ENCODE data around the gene NDUFB11. TPM values are rescaled to one million over a fixed set of nuclear protein-coding genes. Genes with fewer than 3 reads are reported as not detected.

The NDUFB11 gene
- total RNA-seq, 2 donors from 2014 or later, result 113 to 120 TPM

GRCh38 chrX:47162927-47163583, 18.6 kb upstream of the NDUFB11 start:
- no peak overlapping the region for H3K4me3 ChIP-seq
- H3K27ac ChIP-seq, result no peak overlapping the region
- no peaks in the 10 kb centered on the region for H3K27me3 ChIP-seq
- DNase-seq (ENCODE audit: low spot score), result no peak
- H3K9me3 ChIP-seq, result peaks cover 0 to 12% of the 10 kb centered on the region in 2 donors
- no peaks in the 10 kb centered on the region for H3K36me3 ChIP-seq
- no peak for TF ChIP-seq CTCF (IDR thresholded peaks at IDR 0.05)
- no peaks in the 10 kb centered on the region for H3K4me1 ChIP-seq

GRCh38 chrX:47160781-47161180, 16.3 kb upstream of the NDUFB11 start:
- Histone ChIP-seq H3K27ac (no peak overlapping the region), H3K4me1 (no peaks in the 10 kb centered on the region), H3K27me3 (no peaks in the 10 kb centered on the region), H3K4me3 (no peak overlapping the region), H3K9me3 (peaks cover 0 to 12% of the 10 kb centered on the region in 2 donors), H3K36me3 (peaks cover 7% of the 10 kb centered on the region)
- no peak for TF ChIP-seq CTCF (IDR thresholded peaks at IDR 0.05)
- DNase-seq (ENCODE audit: low spot score), result no peak

GRCh38 chrX:47158781-47159180, 14.3 kb upstream of the NDUFB11 start:
- Histone ChIP-seq H3K9me3 (peaks cover 0 to 7% of the 10 kb centered on the region in 2 donors), H3K4me3 (no peak overlapping the region), H3K27me3 (no peaks in the 10 kb centered on the region), H3K36me3 (peaks cover 7% of the 10 kb centered on the region), H3K27ac (no peak overlapping the region), H3K4me1 (no peaks in the 10 kb centered on the region)
- DNase-seq (ENCODE audit: low spot score), result no peak
- TF ChIP-seq CTCF (IDR thresholded peaks at IDR 0.05), result no peak

- Histone ChIP-seq H3K4me1 (no peaks in the 10 kb centered on the region), H3K9me3 (peaks cover 0 to 7% of the 10 kb centered on the region in 2 donors), H3K27me3 (no peaks in the 10 kb centered on the region), H3K4me3 (no peak overlapping the region), H3K36me3 (peaks cover 7% of the 10 kb centered on the region), H3K27ac (no peak overlapping the region)
- no peak for TF ChIP-seq CTCF (IDR thresholded peaks at IDR 0.05)
- no peak for DNase-seq (ENCODE audit: low spot score)
Measured at GRCh38 chrX:47158131-47158530, 13.6 kb upstream of the NDUFB11 start.

GRCh38 chrX:47156611-47157520, 12.4 kb upstream of the NDUFB11 start:
- Histone ChIP-seq H3K9me3 (peaks cover 0 to 7% of the 10 kb centered on the region in 2 donors), H3K27me3 (no peaks in the 10 kb centered on the region), H3K27ac (no peak overlapping the region), H3K4me3 (no peak overlapping the region), H3K4me1 (no peaks in the 10 kb centered on the region), H3K36me3 (peaks cover 7% of the 10 kb centered on the region)
- TF ChIP-seq CTCF (IDR thresholded peaks at IDR 0.05), result no peak
- DNase-seq (ENCODE audit: low spot score), result no peak

All from right atrium auricular region (tissue), 2 donors.